Measurements from ENCODE around the gene ADGRL1.

ADGRL1 gene

DNA sequence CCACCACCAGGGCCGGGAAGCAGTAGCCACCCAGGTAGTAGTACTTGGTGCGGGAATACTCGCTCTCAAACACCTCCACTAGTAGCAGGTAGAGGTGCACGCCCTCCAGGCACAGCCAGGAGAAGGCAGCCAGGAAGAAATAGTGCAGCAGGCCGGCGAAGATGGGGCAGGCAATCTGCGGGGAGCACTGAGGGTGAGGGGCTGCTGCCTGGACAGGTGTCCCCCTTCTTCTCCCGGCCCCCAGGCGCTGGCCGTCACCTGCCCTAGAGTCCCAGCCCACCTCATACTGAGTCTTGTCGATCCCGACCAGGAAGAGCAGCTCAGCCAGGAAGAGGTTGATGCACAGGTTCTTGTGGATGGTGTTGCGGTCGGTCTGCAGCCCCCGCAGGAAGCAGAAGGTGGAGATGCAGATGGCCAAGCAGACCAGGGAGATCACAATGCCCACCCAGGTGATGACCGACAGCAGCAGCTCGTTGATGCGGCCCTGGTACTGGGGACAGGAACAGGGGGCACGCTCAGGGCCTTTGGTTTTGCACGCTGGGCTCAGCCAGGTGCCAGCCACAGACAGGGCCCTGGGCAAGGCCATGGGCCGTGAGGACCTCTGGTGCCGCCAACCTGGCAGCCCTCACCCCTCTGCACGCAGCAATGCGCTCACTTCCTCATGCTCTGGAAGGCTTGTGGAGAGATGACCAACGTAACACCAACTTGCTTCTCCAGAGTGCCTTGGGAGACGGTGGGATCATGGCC lies 48.8 kb downstream of the ADGRL1 start:
- Histone ChIP-seq H3K4me1 (ENCODE audit: control insufficient read depth in 1 of 2, insufficient read depth in 1 of 2, low read depth in 1 of 2, low read length in 1 of 2) (no peaks in the 10 kb centered on the region), H3K27ac (no peak overlapping the region), H3K27me3 (no peaks in the 10 kb centered on the region), H3K36me3 (peaks cover 27% of the 10 kb centered on the region), H3K9me3 (no peaks in the 10 kb centered on the region), H3K4me3 (ENCODE audit: low read depth in 1 of 2, low read length in 1 of 2) (no peak overlapping the region)
- TF ChIP-seq, protein P1, sequence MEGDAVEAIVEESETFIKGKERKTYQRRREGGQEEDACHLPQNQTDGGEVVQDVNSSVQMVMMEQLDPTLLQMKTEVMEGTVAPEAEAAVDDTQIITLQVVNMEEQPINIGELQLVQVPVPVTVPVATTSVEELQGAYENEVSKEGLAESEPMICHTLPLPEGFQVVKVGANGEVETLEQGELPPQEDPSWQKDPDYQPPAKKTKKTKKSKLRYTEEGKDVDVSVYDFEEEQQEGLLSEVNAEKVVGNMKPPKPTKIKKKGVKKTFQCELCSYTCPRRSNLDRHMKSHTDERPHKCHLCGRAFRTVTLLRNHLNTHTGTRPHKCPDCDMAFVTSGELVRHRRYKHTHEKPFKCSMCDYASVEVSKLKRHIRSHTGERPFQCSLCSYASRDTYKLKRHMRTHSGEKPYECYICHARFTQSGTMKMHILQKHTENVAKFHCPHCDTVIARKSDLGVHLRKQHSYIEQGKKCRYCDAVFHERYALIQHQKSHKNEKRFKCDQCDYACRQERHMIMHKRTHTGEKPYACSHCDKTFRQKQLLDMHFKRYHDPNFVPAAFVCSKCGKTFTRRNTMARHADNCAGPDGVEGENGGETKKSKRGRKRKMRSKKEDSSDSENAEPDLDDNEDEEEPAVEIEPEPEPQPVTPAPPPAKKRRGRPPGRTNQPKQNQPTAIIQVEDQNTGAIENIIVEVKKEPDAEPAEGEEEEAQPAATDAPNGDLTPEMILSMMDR (IDR thresholded peaks at IDR 0.05), result no peak

DNA sequence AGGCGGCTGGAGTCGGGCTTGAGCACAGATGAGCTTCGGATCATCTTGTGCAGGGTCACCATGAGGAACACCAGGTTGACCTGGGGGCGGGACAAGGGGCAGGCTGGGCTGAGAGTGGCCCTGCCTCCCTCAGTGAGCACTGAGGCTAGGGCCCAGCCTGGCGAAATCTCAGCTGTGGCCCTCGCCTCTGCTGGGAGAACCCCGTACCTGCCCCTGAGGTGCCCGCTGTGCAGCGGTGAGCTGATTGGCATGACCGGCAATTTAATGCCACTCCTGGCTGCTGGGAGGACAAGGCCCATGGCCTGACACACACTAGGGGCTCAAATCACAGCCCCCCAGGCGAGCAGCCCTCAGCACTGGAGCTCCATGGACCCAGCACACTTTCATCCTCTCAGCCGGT lies 49.8 kb downstream of the ADGRL1 start:
- H3K4me1 ChIP-seq (ENCODE audit: control insufficient read depth in 1 of 2, insufficient read depth in 1 of 2, low read depth in 1 of 2, low read length in 1 of 2), result no peaks in the 10 kb centered on the region
- no peak overlapping the region for H3K27ac ChIP-seq
- peaks cover 27% of the 10 kb centered on the region for H3K36me3 ChIP-seq
- TF ChIP-seq, protein P1 (IDR thresholded peaks at IDR 0.05), result no peak
- no peak overlapping the region for H3K4me3 ChIP-seq (ENCODE audit: low read depth in 1 of 2, low read length in 1 of 2)
- no peaks in the 10 kb centered on the region for H3K9me3 ChIP-seq
- no peaks in the 10 kb centered on the region for H3K27me3 ChIP-seq

GRCh38 chr19:14155371-14155770 lies 50.6 kb downstream of the ADGRL1 start:
- Histone ChIP-seq H3K27ac (no peak overlapping the region), H3K36me3 (peaks cover 27% of the 10 kb centered on the region), H3K4me3 (ENCODE audit: low read depth in 1 of 2, low read length in 1 of 2) (no peak overlapping the region), H3K4me1 (ENCODE audit: control insufficient read depth in 1 of 2, insufficient read depth in 1 of 2, low read depth in 1 of 2, low read length in 1 of 2) (no peaks in the 10 kb centered on the region), H3K27me3 (no peaks in the 10 kb centered on the region), H3K9me3 (no peaks in the 10 kb centered on the region)
- TF ChIP-seq, protein P1 (IDR thresholded peaks at IDR 0.05), result no peak

GRCh38 chr19:14152713-14153112 lies 53.3 kb downstream of the ADGRL1 start:
- no peak overlapping the region for H3K27ac ChIP-seq
- H3K27me3 ChIP-seq, result no peaks in the 10 kb centered on the region
- peaks cover 25% of the 10 kb centered on the region for H3K36me3 ChIP-seq
- H3K4me1 ChIP-seq (ENCODE audit: control insufficient read depth in 1 of 2, insufficient read depth in 1 of 2, low read depth in 1 of 2, low read length in 1 of 2), result peaks cover 16 to 23% of the 10 kb centered on the region in 2 experiments
- H3K9me3 ChIP-seq, result no peaks in the 10 kb centered on the region
- TF ChIP-seq, protein P1 (IDR thresholded peaks at IDR 0.05), result no peak
- H3K4me3 ChIP-seq (ENCODE audit: low read depth in 1 of 2, low read length in 1 of 2), result no peak overlapping the region

- Histone ChIP-seq H3K36me3 (peaks cover 10% of the 10 kb centered on the region), H3K4me3 (ENCODE audit: low read depth in 1 of 2, low read length in 1 of 2) (no peak overlapping the region), H3K27ac (no peak overlapping the region), H3K4me1 (ENCODE audit: control insufficient read depth in 1 of 2, insufficient read depth in 1 of 2, low read depth in 1 of 2, low read length in 1 of 2) (peaks cover 16 to 23% of the 10 kb centered on the region in 2 experiments), H3K27me3 (no peaks in the 10 kb centered on the region), H3K9me3 (no peaks in the 10 kb centered on the region)
- TF ChIP-seq, protein P1 (IDR thresholded peaks at IDR 0.05), result no peak
These were observed 55.0 kb downstream of the ADGRL1 start for GRCh38 chr19:14150770-14151661.

All from neutrophil (primary cell).